HepG2 (cell line): ENCODE results near the gene SLC6A8. TPM values are rescaled to one million over a fixed set of nuclear protein-coding genes. Genes with fewer than 3 reads are reported as not detected.

ENCODE experiments used
- ATAC-seq: fragments of 200-7000 bp; cut with Tn5 transposase; 3 replicates; pipeline ENCODE4 v1.9.1; 2020; ENCODE audit warnings: mild to moderate bottlenecking, moderate library complexity
- BruUV-seq: library from RNA; stranded (reverse); fragments of 400-500 nt; replicated peaks from 2 replicates; lab custom pipeline; 2021; lab: Mats Ljungman, UMichigan
- CTCF ChIA-PET: fragments of 300-600 bp; formaldehyde crosslinking; extraction: SDS; loops from one replicate; lab custom pipeline; 2021; ENCODE audit warnings: low total read pairs, inconsistent platforms, low intra/inter-chr PET ratio; lab: Yijun Ruan, JAX
- POLR2A ChIA-PET: fragments of 350-600 bp; sonication (Branson Sonifier 250); formaldehyde crosslinking; loops from one replicate; lab custom pipeline; 2020; ENCODE audit warnings: antibody characterized with exemption, inconsistent platforms; lab: Yijun Ruan, JAX
- DNase-seq: peaks from one replicate; pipeline ENCODE4 v3.0.0-alpha.2; 2015; ENCODE audit warnings: low spot score
- FAIRE-seq: peaks from 3 replicates; lab custom pipeline; 2011; peaks lifted over from hg19 to GRCh38; lab: Jason Lieb, UNC
- H2AFZ ChIP-seq: one replicate; pipeline ENCODE4 v1.6.1; 2011; ENCODE audit warnings: low read length, inconsistent platforms
- H3K27ac ChIP-seq: fragments of 300-600 bp; 3 replicates; pipeline ENCODE4 v1.8.0; 2011; ENCODE audit warnings: mixed run types, mild to moderate bottlenecking, mixed read lengths, low read length, inconsistent platforms; ENCODE audit not compliant: insufficient read depth; ENCODE audit errors: extremely low read length
- H3K27me3 ChIP-seq, 2 experiments: fragments of 200-600 bp in 1 of 2; 2 replicates in 1 of 2; 3 replicates in 1 of 2; pipeline versions ENCODE4 v1.6.0 to v1.8.0; 2011; ENCODE audit warnings: low read length in 2 of 2, mild to moderate bottlenecking in 2 of 2, moderate library complexity in 2 of 2, inconsistent platforms in 1 of 2; ENCODE audit not compliant: insufficient read depth in 2 of 2, control insufficient read depth in 1 of 2
- H3K36me3 ChIP-seq, 2 experiments: fragments of 200-600 bp in 1 of 2; replicated peaks in 1 of 2; 2 replicates in 1 of 2; 3 replicates in 1 of 2; pipeline versions ENCODE4 v1.5.1 to v1.8.0; 2011; ENCODE audit warnings: low read length in 2 of 2, inconsistent platforms in 1 of 2; ENCODE audit not compliant: insufficient read depth in 2 of 2, control insufficient read depth in 1 of 2
- H3K4me1 ChIP-seq: 2 replicates; pipeline ENCODE4 v1.5.1; 2012; ENCODE audit warnings: low read length, inconsistent platforms; ENCODE audit not compliant: insufficient read depth
- H3K4me2 ChIP-seq: 2 replicates; pipeline ENCODE4 v1.6.0; 2011; ENCODE audit warnings: low read depth, low read length, inconsistent platforms
- H3K4me3 ChIP-seq, 3 experiments: fragments of 200-600 bp in 1 of 3; sonication (generic), shearing (Covaris generic) in 1 of 3; replicated peaks in 1 of 3; 2 replicates each; pipeline ENCODE4 v1.5.1; 2011 to 2016; ENCODE audit warnings: low read length in 3 of 3, inconsistent platforms in 2 of 3, low read depth in 2 of 3, mild to moderate bottlenecking in 2 of 3, control low read depth in 1 of 3, mixed read lengths in 1 of 3; ENCODE audit not compliant: insufficient read depth in 1 of 3
- H3K79me2 ChIP-seq: one replicate; pipeline ENCODE4 v1.6.1; 2011; ENCODE audit warnings: low read length, inconsistent platforms; ENCODE audit not compliant: insufficient read depth
- H3K9ac ChIP-seq: 2 replicates; pipeline ENCODE4 v1.6.0; 2011; ENCODE audit warnings: mild to moderate bottlenecking, low read depth, low read length, inconsistent platforms; ENCODE audit not compliant: insufficient read depth
- H3K9me3 ChIP-seq: 2 replicates; pipeline ENCODE4 v1.5.1; 2012; ENCODE audit warnings: mild to moderate bottlenecking, low read length
- H4K20me1 ChIP-seq: 2 replicates; pipeline ENCODE4 v1.6.0; 2011; ENCODE audit warnings: inconsistent platforms, mild to moderate bottlenecking, low read length, moderate library complexity; ENCODE audit not compliant: insufficient read depth
- AGO1 ChIP-seq: fragments of 200-400 bp; formaldehyde crosslinking; IDR thresholded peaks from 2 replicates; pipeline ENCODE4 v1.6.1; 2017; ENCODE audit warnings: mild to moderate bottlenecking, low read depth, low read length, moderate library complexity; ENCODE audit not compliant: poor library complexity, severe bottlenecking
- AHR ChIP-seq: IDR thresholded peaks from 2 replicates; pipeline ENCODE4 v1.6.1; 2018; ENCODE audit warnings: missing genetic modification reagents, missing compliant biosample characterization
- MBD4 ChIP-seq: IDR thresholded peaks from 2 replicates; pipeline ENCODE4 v1.6.1; 2012; ENCODE audit warnings: low read length, inconsistent platforms, borderline replicate concordance
- PAF1 ChIP-seq: IDR thresholded peaks from 2 replicates; pipeline ENCODE4 v1.6.1; 2016; ENCODE audit warnings: missing genetic modification reagents, missing compliant biosample characterization
- SMC3 ChIP-seq: IDR thresholded peaks from 2 replicates; pipeline ENCODE4 v1.6.1; 2011; ENCODE audit warnings: low read length, improper control_type of control experiment
- YEATS4 ChIP-seq: sonication (generic); formaldehyde crosslinking; IDR thresholded peaks from 2 replicates; pipeline ENCODE4 v1.4.0; 2020; ENCODE audit warnings: missing genetic modification reagents, borderline replicate concordance
- ZNF281 ChIP-seq: sonication (generic); formaldehyde crosslinking; IDR thresholded peaks from 2 replicates; pipeline ENCODE4 v1.4.0; 2020; ENCODE audit warnings: missing genetic modification reagents, borderline replicate concordance
- ZNF543 ChIP-seq: sonication (generic); formaldehyde crosslinking; IDR thresholded peaks from 2 replicates; pipeline ENCODE4 v1.4.0; 2020; ENCODE audit warnings: mild to moderate bottlenecking, missing genetic modification reagents
- ZSCAN29 ChIP-seq: sonication (generic); formaldehyde crosslinking; conservative IDR thresholded peaks from 2 replicates; pipeline ENCODE4 v1.4.0; 2020; ENCODE audit warnings: mild to moderate bottlenecking, missing genetic modification reagents
- WGBS: methylation state at CpG from one replicate; pipeline ENCODE4 v1.1.6; 2017; ENCODE audit warnings: low lambda C conversion rate; 5-methylcytosine and 5-hydroxymethylcytosine counted together
- in situ Hi-C: cut with HindIII; loops from 2 replicates; pipeline ENCODE4 v1.10.0; 2017; ENCODE audit warnings: low pct_unique_long_range_greater_than_20kb; ENCODE audit not compliant: extremely low pct_ligation_motif_present
- intact Hi-C: fragments of 100-400 bp; cut with micrococcal nuclease; formaldehyde crosslinking; loops from one replicate; pipeline ENCODE4 v1.10.0; 2022; ENCODE audit not compliant: unreplicated experiment
- polyA plus RNA-seq, 8 experiments: library from polyadenylated mRNA; depleted of rRNA in 3 of 8; stranded (reverse) in 7 of 8; unstranded in 1 of 8; fragments of >200 nt; fragmentation: Illumina TruSeq in 4 of 8; extraction: Trizol in 4 of 8; gene quantifications; 2 replicates each; pipeline versions ENCODE4 v1.2.1 to v1.2.3, GENCODE V29; 2011 to 2016; ENCODE audit warnings: low read depth in 4 of 8, missing spikeins in 1 of 8, mixed read lengths in 1 of 8; ENCODE audit not compliant: insufficient read depth in 1 of 8
- total RNA-seq, 5 experiments: library from RNA; depleted of rRNA; stranded (reverse); fragments of >200 nt; fragmentation: Illumina TruSeq; extraction: Trizol; gene quantifications; 2 replicates each; pipeline ENCODE4 v1.2.3, GENCODE V29; 2016; ENCODE audit warnings: low read depth in 1 of 5

The SLC6A8 gene
- total and polyA plus RNA-seq, 2 of the 13 experiments (the other 11 are each of a cell fraction or from before 2014, with no cell fraction given) = 13.9 to 176 TPM

- Histone ChIP-seq H3K9ac (no peak overlapping the region), H4K20me1 (peaks cover 19% of the 10 kb centered on the region; the same call in 1 of the 2 replicates), H3K4me3 (no peak overlapping the region), H2AFZ (no peak overlapping the region), H3K4me2 (no peak overlapping the region), H3K36me3 (peaks cover 12 to 36% of the 10 kb centered on the region in 2 experiments; a peak in 4 of 5 replicates), H3K79me2 (peaks cover 31% of the 10 kb centered on the region), H3K27ac (no peak overlapping the region), H3K4me1 (peaks cover 31% of the 10 kb centered on the region), H3K9me3 (no peaks in the 10 kb centered on the region), H3K27me3 (no peaks in the 10 kb centered on the region)
- no peak for ATAC-seq
- FAIRE-seq = no peak
- in situ Hi-C loops (no loop called here), intact Hi-C loops (no loop called here)
- ChIA-PET POLR2A (interaction anchor here (1.9 kb wide), 1 partner anchor 11 kb away, joined by 8 read pairs; no protein-coding TSS in a partner anchor), CTCF (no interaction called here)
- no TSS peak for BruUV-seq
- no peak for DNase-seq
- WGBS = no CpG with 5 or more reads among the region's 2 CpGs
- TF ChIP-seq MBD4 (no peak), ZSCAN29 (CRISPR knock-in tag) (no peak), AGO1 (no peak), YEATS4 (CRISPR knock-in tag) (no peak), AHR (CRISPR knock-in tag) (no peak), SMC3 (no peak), ZNF543 (CRISPR knock-in tag) (no peak), PAF1 (CRISPR knock-in tag) (no peak), ZNF281 (CRISPR knock-in tag) (no peak)
Observed at GRCh38 chrX:153719238-153719637, 31.5 kb downstream of the SLC6A8 start.
